Omental fat pad (tissue), 4 donors: ENCODE measurements around the gene ITGA4. TPM values are rescaled to one million over a fixed set of nuclear protein-coding genes. Genes with fewer than 3 reads are reported as not detected.

Experiments
- ATAC-seq: fragments of 150-250 bp; one replicate; pipeline ENCODE4 v1.9.1; 2016; ENCODE audit warnings: mild to moderate bottlenecking, moderate library complexity; ENCODE audit not compliant: low FRiP score
- DNase-seq: peaks from one replicate; pipeline ENCODE4 v3.0.0-alpha.2; 2019; ENCODE audit warnings: low spot score
- CTCF ChIP-seq, 3 donors: fragments of 450-650 bp; IDR thresholded peaks; one replicate each; pipeline ENCODE4 v1.5.1; 2016 to 2017; ENCODE audit warnings: antibody characterized with exemption in 3 of 3, mild to moderate bottlenecking in 3 of 3, moderate library complexity in 2 of 3
- total RNA-seq, 4 donors: library from RNA; depleted of rRNA; stranded (reverse); fragments of >200 nt; gene quantifications; one replicate each; pipeline ENCODE4 v1.1.0, GENCODE V29; 2016

Gene ITGA4
- total RNA-seq, 4 donors from 2014 or later: 5.6 to 25.6 (median 6.9) TPM

- TF ChIP-seq CTCF (IDR thresholded peaks at IDR 0.05): no peak
- ATAC-seq: no peak
- DNase-seq: no peak
Measured at GRCh38 chr2:181527058-181527457, 69.9 kb downstream of the ITGA4 start.

- DNase-seq: no peak
- ATAC-seq: no peak
- TF ChIP-seq CTCF (IDR thresholded peaks at IDR 0.05): no peak
Measured at GRCh38 chr2:181528441-181528840, 71.3 kb downstream of the ITGA4 start.

GRCh38 chr2:181536730-181537129, 79.5 kb downstream of the ITGA4 start:
- DNase-seq (no peak), ATAC-seq (no peak)
- TF ChIP-seq CTCF (IDR thresholded peaks at IDR 0.05): no peak

- ATAC-seq: no peak
- no peak for DNase-seq
- no peak for TF ChIP-seq CTCF (IDR thresholded peaks at IDR 0.05)
Measured at GRCh38 chr2:181540421-181540820, 83.2 kb downstream of the ITGA4 start.

- no peak for TF ChIP-seq CTCF (IDR thresholded peaks at IDR 0.05)
- ATAC-seq (no peak), DNase-seq (no peak)
Measured at GRCh38 chr2:181542170-181542569, 85.0 kb downstream of the ITGA4 start.

- TF ChIP-seq CTCF (IDR thresholded peaks at IDR 0.05): no peak
- ATAC-seq (no peak), DNase-seq (no peak)
Measured at GRCh38 chr2:181546086-181546485, 88.9 kb downstream of the ITGA4 start.

- DNase-seq (no peak), ATAC-seq (no peak)
- TF ChIP-seq CTCF (IDR thresholded peaks at IDR 0.05): no peak
Measured at GRCh38 chr2:181552808-181553207, 95.6 kb downstream of the ITGA4 start.
